DND-41 (cell line): Measurements from ENCODE around the gene SLC25A18.
"Not testable (repeated sequence)": the region's sequence is repeated elsewhere in the genome, so short reads cannot be mapped to it uniquely, and the experiment has no call there.

Experiments
- ATAC-seq: fragments of 200-7000 bp; cut with Tn5 transposase; 3 replicates; pipeline ENCODE4 v1.9.1; 2021; ENCODE audit warnings: low read depth; ENCODE audit not compliant: insufficient read depth
- DNase-seq: peaks from one replicate; pipeline ENCODE4 v3.0.0-alpha.2; 2020
- H2AFZ ChIP-seq: 2 replicates; pipeline ENCODE4 v1.6.0; 2012; ENCODE audit warnings: low read depth, low read length
- H3K27ac ChIP-seq: 2 replicates; pipeline ENCODE4 v1.5.1; 2012; ENCODE audit warnings: low read length, inconsistent platforms
- H3K27me3 ChIP-seq: fragments of 200-600 bp; sonication (generic); 2 replicates; pipeline ENCODE4 v1.6.0; 2012; ENCODE audit warnings: low read length, mild to moderate bottlenecking, inconsistent platforms; ENCODE audit not compliant: insufficient read depth, poor library complexity
- H3K36me3 ChIP-seq: 2 replicates; pipeline ENCODE4 v1.5.1; 2012; ENCODE audit warnings: low read length, inconsistent platforms; ENCODE audit not compliant: insufficient read depth
- H3K4me1 ChIP-seq: 2 replicates; pipeline ENCODE4 v1.5.1; 2012; ENCODE audit warnings: mild to moderate bottlenecking, low read length; ENCODE audit not compliant: insufficient read depth
- H3K4me2 ChIP-seq: 2 replicates; pipeline ENCODE4 v1.6.0; 2012; ENCODE audit warnings: mild to moderate bottlenecking, moderate library complexity, low read length, inconsistent platforms; ENCODE audit not compliant: insufficient read depth
- H3K4me3 ChIP-seq, 2 experiments: fragments of 200-600 bp in 1 of 2; shearing (Covaris generic) in 1 of 2; 2 replicates each; pipeline ENCODE4 v1.5.1; 2012 to 2016; ENCODE audit warnings: inconsistent platforms in 2 of 2, low read length in 2 of 2, mild to moderate bottlenecking in 2 of 2, low read depth in 1 of 2, moderate library complexity in 1 of 2
- H3K79me2 ChIP-seq: 2 replicates; pipeline ENCODE4 v1.6.0; 2012; ENCODE audit warnings: low read length, inconsistent platforms; ENCODE audit not compliant: insufficient read depth
- H3K9ac ChIP-seq: 2 replicates; pipeline ENCODE4 v1.6.0; 2012; ENCODE audit warnings: low read depth, mild to moderate bottlenecking, inconsistent platforms, low read length, moderate library complexity
- H3K9me3 ChIP-seq: 2 replicates; pipeline ENCODE4 v1.5.1; 2012; ENCODE audit warnings: low read length, moderate library complexity, mild to moderate bottlenecking, inconsistent platforms; ENCODE audit not compliant: insufficient read depth, severe bottlenecking
- H4K20me1 ChIP-seq: 2 replicates; pipeline ENCODE4 v1.6.0; 2012; ENCODE audit warnings: low read length; ENCODE audit not compliant: insufficient read depth
- CTCF ChIP-seq: IDR thresholded peaks from 2 replicates; pipeline ENCODE4 v1.5.1; 2012; ENCODE audit warnings: borderline replicate concordance, low read length, moderate library complexity, mild to moderate bottlenecking; ENCODE audit not compliant: poor library complexity, severe bottlenecking; ENCODE audit errors: extremely low read depth
- EZH2 ChIP-seq: IDR thresholded peaks from 3 replicates; pipeline ENCODE4 v1.6.1; 2012; ENCODE audit warnings: borderline replicate concordance, low read depth, mild to moderate bottlenecking, moderate library complexity, low read length, inconsistent platforms; ENCODE audit not compliant: severe bottlenecking

SLC25A18 gene

GRCh38 chr22:17634696-17635095 is 71.4 kb downstream of the SLC25A18 start:
- Histone ChIP-seq H3K9me3 (no peaks in the 10 kb centered on the region), H3K4me3 (no peak overlapping the region), H4K20me1 (no peaks in the 10 kb centered on the region), H3K4me1 (peaks cover 19% of the 10 kb centered on the region), H3K36me3 (no peaks in the 10 kb centered on the region; the same call in 1 of the 2 replicates), H3K27me3 (no peaks in the 10 kb centered on the region), H3K9ac (no peak overlapping the region), H3K4me2 (no peak overlapping the region), H2AFZ (no peak overlapping the region), H3K27ac (no peak overlapping the region), H3K79me2 (peaks cover 14% of the 10 kb centered on the region)
- TF ChIP-seq CTCF (no peak), EZH2 (no peak)
- DNase-seq (no peak), ATAC-seq (no peak)

DNA sequence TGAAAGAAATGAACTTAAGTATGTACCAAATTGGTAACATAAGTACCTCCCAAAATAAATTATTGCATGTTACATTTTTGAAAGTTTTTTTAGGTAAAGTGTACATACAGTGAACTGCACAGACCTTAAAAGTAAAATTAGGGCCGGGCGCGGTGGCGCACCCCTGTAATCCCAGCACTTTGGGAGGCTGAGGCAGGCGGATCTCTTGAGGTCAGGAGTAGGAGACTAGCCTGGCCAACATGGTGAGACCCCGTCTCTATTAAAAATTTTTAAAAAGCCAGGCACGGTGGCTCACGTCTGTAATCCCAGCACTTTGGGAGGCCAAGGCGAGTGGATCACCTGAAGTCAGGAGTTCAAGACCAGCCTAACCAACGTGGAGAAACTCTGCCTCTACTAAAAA is 73.6 kb downstream of the SLC25A18 start:
- not testable (repeated sequence) for H3K27ac ChIP-seq, H3K27me3 ChIP-seq, H3K4me2 ChIP-seq, H2AFZ ChIP-seq, H3K4me3 ChIP-seq, H4K20me1 ChIP-seq, DNase-seq, H3K9me3 ChIP-seq, H3K9ac ChIP-seq, H3K36me3 ChIP-seq, ATAC-seq
- peaks cover 24% of the 10 kb centered on the region for H3K4me1 ChIP-seq
- peaks cover 24% of the 10 kb centered on the region for H3K79me2 ChIP-seq

DNA sequence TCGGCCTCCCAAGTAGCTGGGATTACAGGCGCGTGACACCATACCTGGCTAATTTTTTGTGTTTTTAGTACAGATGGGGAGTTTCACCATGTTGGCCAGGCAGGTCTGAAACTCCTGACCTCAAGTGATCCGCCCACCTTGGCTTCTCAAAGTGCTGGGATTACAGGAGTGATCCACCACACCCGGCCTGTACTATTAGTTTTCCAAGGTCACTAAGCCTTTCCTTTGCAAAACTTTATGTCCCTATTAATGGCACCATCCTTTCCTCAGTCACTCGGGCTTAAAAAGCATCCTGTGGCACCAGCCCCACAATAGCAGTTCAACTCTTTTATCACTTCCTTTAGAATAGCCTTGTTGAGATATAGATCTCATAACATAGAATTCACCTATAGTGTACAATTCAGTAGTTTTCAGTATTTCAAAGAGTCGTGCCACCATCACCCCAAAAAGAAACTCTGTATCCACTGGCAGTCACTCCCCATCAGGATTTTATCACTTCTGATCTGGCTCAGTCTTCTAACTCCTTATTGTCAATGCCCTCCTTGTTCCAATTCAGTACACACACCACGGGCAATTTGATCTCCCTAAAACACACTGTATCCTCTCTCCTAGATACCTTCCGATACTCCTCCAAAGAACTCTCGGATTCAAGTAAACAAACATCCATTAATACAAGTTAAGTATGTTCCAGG is 74.3 kb downstream of the SLC25A18 start:
- Histone ChIP-seq H2AFZ (peak overlapping the region; percentile 96), H3K4me2 (peak overlapping the region; percentile 68), H4K20me1 (no peaks in the 10 kb centered on the region), H3K27me3 (no peaks in the 10 kb centered on the region), H3K36me3 (no peaks in the 10 kb centered on the region; the same call in 1 of the 2 replicates), H3K79me2 (peaks cover 24% of the 10 kb centered on the region), H3K27ac (peak overlapping the region; percentile 97), H3K4me3 (peak overlapping the region; percentile 70 to 86; a peak in 3 of 4 replicates), H3K4me1 (peaks cover 24% of the 10 kb centered on the region), H3K9me3 (no peaks in the 10 kb centered on the region), H3K9ac (peak overlapping the region; percentile 84)
- ATAC-seq (no peak), DNase-seq (no peak)
- no peak for TF ChIP-seq EZH2
- TF ChIP-seq CTCF, result no peak

GRCh38 chr22:17638182-17638431 is 74.8 kb downstream of the SLC25A18 start:
- DNase-seq (no peak), ATAC-seq (peak; percentile 28)
- Histone ChIP-seq H3K9ac (peak overlapping the region; percentile 84), H3K27me3 (no peaks in the 10 kb centered on the region), H3K4me2 (peak overlapping the region; percentile 68), H3K27ac (peak overlapping the region; percentile 97), H4K20me1 (no peaks in the 10 kb centered on the region), H3K79me2 (peaks cover 24% of the 10 kb centered on the region), H2AFZ (peak overlapping the region; percentile 96), H3K36me3 (no peaks in the 10 kb centered on the region; the same call in 1 of the 2 replicates), H3K4me3 (peak overlapping the region; percentile 70 to 86), H3K4me1 (peaks cover 24% of the 10 kb centered on the region), H3K9me3 (no peaks in the 10 kb centered on the region)
- no peak for TF ChIP-seq CTCF
- no peak for TF ChIP-seq EZH2
